BLaER1 (cell line): Measurements from ENCODE around the gene PRR30.

Experiments
- H3K27ac ChIP-seq: shearing (Covaris generic); formaldehyde crosslinking; 2 replicates; pipeline ENCODE4 v1.8.1; 2022
- H3K27me3 ChIP-seq: shearing (Covaris generic); formaldehyde crosslinking; 2 replicates; pipeline ENCODE4 v1.8.1; 2022
- H3K36me3 ChIP-seq: shearing (Covaris generic); formaldehyde crosslinking; 2 replicates; pipeline ENCODE4 v1.8.1; 2022
- H3K4me1 ChIP-seq: shearing (Covaris generic); formaldehyde crosslinking; 2 replicates; pipeline ENCODE4 v1.8.1; 2022
- H3K4me2 ChIP-seq: shearing (Covaris generic); formaldehyde crosslinking; 2 replicates; pipeline ENCODE4 v1.8.1; 2022
- H3K4me3 ChIP-seq: shearing (Covaris generic); formaldehyde crosslinking; 2 replicates; pipeline ENCODE4 v1.8.1; 2022
- H3K9ac ChIP-seq: shearing (Covaris generic); formaldehyde crosslinking; 2 replicates; pipeline ENCODE4 v1.8.1; 2022
- H3K9me3 ChIP-seq: shearing (Covaris generic); formaldehyde crosslinking; 2 replicates; pipeline ENCODE4 v1.8.1; 2022
- H4K20me1 ChIP-seq: shearing (Covaris generic); formaldehyde crosslinking; 2 replicates; pipeline ENCODE4 v1.8.1; 2022
- Cebpa-rat ChIP-seq: shearing (Covaris generic); IDR thresholded peaks from 2 replicates; pipeline ENCODE4 v1.8.1; 2022

The PRR30 gene

DNA sequence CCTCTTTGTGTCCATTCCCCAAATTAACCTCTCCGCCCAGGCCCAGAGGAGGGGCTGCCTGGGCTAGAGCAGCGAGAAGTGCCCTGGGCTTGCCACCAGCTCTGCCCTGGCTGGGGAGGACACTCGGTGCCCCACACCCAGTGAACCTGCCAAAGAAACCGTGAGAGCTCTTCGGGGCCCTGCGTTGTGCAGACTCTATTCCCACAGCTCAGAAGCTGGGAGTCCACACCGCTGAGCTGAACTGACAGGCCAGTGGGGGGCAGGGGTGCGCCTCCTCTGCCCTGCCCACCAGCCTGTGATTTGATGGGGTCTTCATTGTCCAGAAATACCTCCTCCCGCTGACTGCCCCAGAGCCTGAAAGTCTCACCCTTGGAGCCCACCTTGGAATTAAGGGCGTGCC, 39.2 kb downstream of the PRR30 start:
- H3K36me3 ChIP-seq = no peaks in the 10 kb centered on the region
- H3K27ac ChIP-seq = no peak overlapping the region
- no peaks in the 10 kb centered on the region for H4K20me1 ChIP-seq
- no peak overlapping the region for H3K4me3 ChIP-seq
- H3K4me1 ChIP-seq = peaks cover 23% of the 10 kb centered on the region
- no peak for TF ChIP-seq Cebpa-rat
- H3K9me3 ChIP-seq = no peaks in the 10 kb centered on the region
- H3K27me3 ChIP-seq = no peaks in the 10 kb centered on the region
- no peak overlapping the region for H3K4me2 ChIP-seq
- H3K9ac ChIP-seq = no peak overlapping the region

DNA sequence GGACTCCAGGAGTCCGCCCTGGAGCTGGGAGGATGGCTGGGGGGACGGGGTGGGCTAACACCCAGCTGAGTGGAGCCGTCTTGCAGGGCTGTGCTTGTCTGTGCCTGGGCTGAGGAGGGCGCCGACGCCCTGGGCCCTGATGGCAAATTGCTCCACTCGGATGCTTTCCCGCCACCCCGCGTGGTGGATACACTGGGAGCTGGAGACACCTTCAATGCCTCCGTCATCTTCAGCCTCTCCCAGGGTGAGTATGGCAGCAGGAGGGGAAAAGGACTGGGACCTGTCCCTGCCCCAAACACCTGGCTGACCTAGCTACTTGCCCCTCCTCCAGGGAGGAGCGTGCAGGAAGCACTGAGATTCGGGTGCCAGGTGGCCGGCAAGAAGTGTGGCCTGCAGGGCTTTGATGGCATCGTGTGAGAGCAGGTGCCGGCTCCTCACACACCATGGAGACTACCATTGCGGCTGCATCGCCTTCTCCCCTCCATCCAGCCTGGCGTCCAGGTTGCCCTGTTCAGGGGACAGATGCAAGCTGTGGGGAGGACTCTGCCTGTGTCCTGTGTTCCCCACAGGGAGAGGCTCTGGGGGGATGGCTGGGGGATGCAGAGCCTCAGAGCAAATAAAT, 39.8 kb downstream of the PRR30 start:
- H3K36me3 ChIP-seq = no peaks in the 10 kb centered on the region; the same call in 1 of the 2 replicates
- peak overlapping the region; percentile 10; the same call in 1 of the 2 replicates for H3K27ac ChIP-seq
- H3K4me3 ChIP-seq = no peak overlapping the region
- H3K9ac ChIP-seq = no peak overlapping the region
- H3K4me2 ChIP-seq = peak overlapping the region; percentile 61
- H4K20me1 ChIP-seq = no peaks in the 10 kb centered on the region
- no peak for TF ChIP-seq Cebpa-rat
- H3K27me3 ChIP-seq = no peaks in the 10 kb centered on the region
- H3K9me3 ChIP-seq = no peaks in the 10 kb centered on the region
- peaks cover 23% of the 10 kb centered on the region for H3K4me1 ChIP-seq

DNA sequence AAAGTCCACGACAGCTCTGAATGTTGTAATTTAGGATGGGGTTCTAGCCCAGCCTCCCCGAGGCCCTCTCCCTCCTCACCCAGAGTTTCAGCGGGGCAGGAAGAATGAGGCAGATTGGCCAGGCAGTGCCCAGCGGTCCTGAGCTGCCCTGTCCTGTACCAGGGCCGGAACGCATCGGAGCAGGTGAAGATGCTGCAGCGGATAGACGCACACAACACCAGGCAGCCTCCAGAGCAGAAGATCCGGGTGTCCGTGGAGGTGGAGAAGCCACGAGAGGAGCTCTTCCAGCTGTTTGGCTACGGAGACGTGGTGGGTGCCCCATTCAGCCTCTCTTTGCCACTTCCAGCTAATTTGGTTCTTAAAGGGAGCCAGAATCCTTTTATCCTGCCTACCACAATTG, 41.9 kb downstream of the PRR30 start:
- Histone ChIP-seq H3K4me1 (peaks cover 30% of the 10 kb centered on the region), H3K9ac (no peak overlapping the region), H3K27me3 (no peaks in the 10 kb centered on the region), H3K27ac (no peak overlapping the region), H3K36me3 (no peaks in the 10 kb centered on the region; the same call in 1 of the 2 replicates), H3K4me2 (no peak overlapping the region), H3K4me3 (no peak overlapping the region), H3K9me3 (no peaks in the 10 kb centered on the region), H4K20me1 (no peaks in the 10 kb centered on the region)
- no peak for TF ChIP-seq Cebpa-rat

DNA sequence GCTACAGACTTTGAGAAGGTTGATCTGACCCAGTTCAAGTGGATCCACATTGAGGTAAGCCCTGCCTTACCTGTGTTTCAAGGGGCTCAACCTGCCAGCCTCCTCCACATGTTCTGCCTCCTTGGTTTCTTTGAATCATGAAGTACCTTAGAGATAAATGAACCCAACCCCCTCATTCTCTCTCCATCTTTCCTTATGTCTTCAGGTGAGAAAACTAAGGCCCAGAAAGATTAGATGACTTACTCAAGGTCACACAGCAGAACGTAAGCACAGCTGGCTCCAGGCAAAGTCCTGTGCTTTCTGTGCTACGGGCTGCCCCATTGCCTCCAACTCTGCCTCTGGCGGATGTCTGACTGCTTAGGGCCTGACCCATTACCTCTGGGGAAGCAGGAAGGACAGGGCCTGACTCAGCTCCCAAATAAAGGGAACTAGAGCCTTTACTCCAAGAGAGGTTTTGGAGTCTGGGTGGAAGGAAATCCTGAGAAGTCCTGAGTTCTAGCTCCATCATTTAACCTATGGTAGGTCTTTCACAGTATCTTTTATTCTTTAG, 42.4 kb downstream of the PRR30 start:
- no peak for TF ChIP-seq Cebpa-rat

DNA sequence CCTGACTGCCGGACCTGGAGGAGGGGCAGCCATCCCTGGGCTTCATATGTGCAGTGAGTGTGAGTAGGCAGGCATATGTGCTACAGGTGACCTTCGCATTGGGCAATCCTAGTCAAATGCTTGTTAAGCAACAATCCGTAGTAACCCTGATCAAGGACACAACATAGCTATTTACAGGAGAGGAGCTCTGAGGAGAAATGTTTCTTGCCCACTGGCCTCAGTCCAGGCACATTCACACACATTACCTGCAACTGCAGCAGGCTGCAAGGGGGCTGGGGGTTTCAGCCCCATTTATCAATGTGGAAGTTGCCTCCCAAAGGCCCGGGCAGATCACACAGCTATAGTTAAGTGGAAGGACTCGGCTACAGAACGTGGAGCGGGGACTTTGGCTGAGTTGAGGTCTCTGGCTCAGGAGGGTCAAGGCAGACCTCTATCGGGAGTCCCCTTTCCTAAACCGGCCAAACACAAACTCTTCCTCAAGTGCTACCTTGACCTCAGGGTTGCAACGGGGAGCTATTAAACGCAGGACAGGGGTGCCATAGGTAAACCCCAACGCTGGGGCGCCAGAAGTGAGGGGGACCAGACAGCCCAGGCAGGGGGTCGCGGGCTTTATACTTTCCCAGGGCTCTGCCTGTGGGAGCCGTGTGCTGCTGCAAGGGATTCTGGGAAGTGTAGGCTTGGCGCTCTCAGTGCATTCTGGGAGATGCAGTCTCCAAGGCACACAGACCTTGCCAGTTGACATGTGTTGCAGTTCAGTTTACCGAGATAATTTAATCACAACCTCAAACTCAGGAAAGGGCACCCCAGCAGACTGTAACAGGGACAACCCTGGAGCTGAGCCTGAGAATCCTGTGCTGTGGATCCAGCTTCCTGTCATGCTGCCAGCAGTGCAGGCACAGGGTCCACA, 43.2 kb downstream of the PRR30 start:
- TF ChIP-seq Cebpa-rat = no peak
- H3K4me1 ChIP-seq = peaks cover 37% of the 10 kb centered on the region
- H3K4me2 ChIP-seq = peak overlapping the region; percentile 68
- no peak overlapping the region for H3K9ac ChIP-seq
- no peak overlapping the region for H3K27ac ChIP-seq
- no peak overlapping the region for H3K4me3 ChIP-seq
- H3K9me3 ChIP-seq = no peaks in the 10 kb centered on the region
- H3K36me3 ChIP-seq = no peaks in the 10 kb centered on the region; the same call in 1 of the 2 replicates
- no peaks in the 10 kb centered on the region for H3K27me3 ChIP-seq
- no peaks in the 10 kb centered on the region for H4K20me1 ChIP-seq

More for the DNA sequence above, 42.4 kb downstream of the PRR30 start:
- H3K36me3 ChIP-seq = no peaks in the 10 kb centered on the region; the same call in 1 of the 2 replicates
- H4K20me1 ChIP-seq = no peaks in the 10 kb centered on the region
- H3K4me2 ChIP-seq = peak overlapping the region; percentile 68
- H3K9me3 ChIP-seq = no peaks in the 10 kb centered on the region
- H3K4me3 ChIP-seq = no peak overlapping the region
- H3K27me3 ChIP-seq = no peaks in the 10 kb centered on the region
- H3K9ac ChIP-seq = no peak overlapping the region
- peaks cover 36% of the 10 kb centered on the region for H3K4me1 ChIP-seq
- H3K27ac ChIP-seq = no peak overlapping the region

DNA sequence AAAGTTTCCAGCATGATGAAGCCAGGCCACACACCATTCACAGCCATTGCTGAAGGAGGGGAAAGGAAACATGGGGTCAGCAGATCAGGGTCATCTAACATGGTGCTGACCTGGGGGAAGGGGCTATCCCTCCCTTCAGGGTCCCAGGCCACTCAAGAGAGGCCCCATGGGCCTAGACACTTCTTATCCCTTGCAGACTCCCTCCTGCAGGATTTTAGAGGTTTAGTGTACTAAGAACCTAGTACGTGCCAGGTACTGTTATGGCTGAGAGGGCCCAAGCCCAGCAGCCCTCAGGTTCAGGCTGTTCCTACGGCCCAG, 43.8 kb downstream of the PRR30 start:
- peaks cover 43% of the 10 kb centered on the region for H3K4me1 ChIP-seq
- H4K20me1 ChIP-seq = no peaks in the 10 kb centered on the region
- no peaks in the 10 kb centered on the region for H3K9me3 ChIP-seq
- no peaks in the 10 kb centered on the region; the same call in 1 of the 2 replicates for H3K36me3 ChIP-seq
- no peak overlapping the region for H3K27ac ChIP-seq
- no peak overlapping the region for H3K9ac ChIP-seq
- no peaks in the 10 kb centered on the region for H3K27me3 ChIP-seq
- H3K4me2 ChIP-seq = no peak overlapping the region
- TF ChIP-seq Cebpa-rat = no peak
- H3K4me3 ChIP-seq = no peak overlapping the region

DNA sequence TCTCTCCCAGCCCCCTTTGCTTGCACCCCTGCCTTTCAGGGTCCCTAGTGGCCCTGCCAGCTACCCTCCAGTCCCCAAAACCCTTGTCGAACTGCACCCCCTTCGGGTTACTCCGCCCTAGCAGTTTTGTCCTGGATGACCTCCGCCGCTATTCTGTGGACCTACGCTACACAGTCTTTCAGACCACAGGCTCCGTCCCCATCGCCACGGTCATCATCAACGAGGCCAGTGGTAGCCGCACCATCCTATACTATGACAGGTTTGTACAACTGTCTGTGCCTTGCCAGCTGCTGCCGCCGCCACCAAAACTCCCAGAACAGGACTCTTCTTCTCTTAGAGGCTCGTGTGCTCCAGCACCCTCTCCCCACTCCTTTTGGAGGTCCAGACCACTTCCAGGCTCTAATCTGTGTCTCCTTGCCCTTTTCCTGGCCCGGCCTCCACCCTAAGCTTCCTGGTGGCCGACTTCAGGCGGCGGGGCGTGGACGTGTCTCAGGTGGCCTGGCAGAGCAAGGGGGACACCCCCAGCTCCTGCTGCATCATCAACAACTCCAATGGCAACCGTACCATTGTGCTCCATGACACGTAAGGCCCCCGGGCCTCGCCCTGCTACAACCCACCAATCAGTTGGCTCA, 44.7 kb downstream of the PRR30 start:
- no peaks in the 10 kb centered on the region for H3K9me3 ChIP-seq
- H3K4me1 ChIP-seq = peaks cover 50% of the 10 kb centered on the region
- H4K20me1 ChIP-seq = no peaks in the 10 kb centered on the region
- H3K27ac ChIP-seq = no peak overlapping the region
- no peak for TF ChIP-seq Cebpa-rat
- H3K27me3 ChIP-seq = no peaks in the 10 kb centered on the region
- H3K4me3 ChIP-seq = no peak overlapping the region
- no peak overlapping the region for H3K9ac ChIP-seq
- no peaks in the 10 kb centered on the region; the same call in 1 of the 2 replicates for H3K36me3 ChIP-seq
- no peak overlapping the region for H3K4me2 ChIP-seq

DNA sequence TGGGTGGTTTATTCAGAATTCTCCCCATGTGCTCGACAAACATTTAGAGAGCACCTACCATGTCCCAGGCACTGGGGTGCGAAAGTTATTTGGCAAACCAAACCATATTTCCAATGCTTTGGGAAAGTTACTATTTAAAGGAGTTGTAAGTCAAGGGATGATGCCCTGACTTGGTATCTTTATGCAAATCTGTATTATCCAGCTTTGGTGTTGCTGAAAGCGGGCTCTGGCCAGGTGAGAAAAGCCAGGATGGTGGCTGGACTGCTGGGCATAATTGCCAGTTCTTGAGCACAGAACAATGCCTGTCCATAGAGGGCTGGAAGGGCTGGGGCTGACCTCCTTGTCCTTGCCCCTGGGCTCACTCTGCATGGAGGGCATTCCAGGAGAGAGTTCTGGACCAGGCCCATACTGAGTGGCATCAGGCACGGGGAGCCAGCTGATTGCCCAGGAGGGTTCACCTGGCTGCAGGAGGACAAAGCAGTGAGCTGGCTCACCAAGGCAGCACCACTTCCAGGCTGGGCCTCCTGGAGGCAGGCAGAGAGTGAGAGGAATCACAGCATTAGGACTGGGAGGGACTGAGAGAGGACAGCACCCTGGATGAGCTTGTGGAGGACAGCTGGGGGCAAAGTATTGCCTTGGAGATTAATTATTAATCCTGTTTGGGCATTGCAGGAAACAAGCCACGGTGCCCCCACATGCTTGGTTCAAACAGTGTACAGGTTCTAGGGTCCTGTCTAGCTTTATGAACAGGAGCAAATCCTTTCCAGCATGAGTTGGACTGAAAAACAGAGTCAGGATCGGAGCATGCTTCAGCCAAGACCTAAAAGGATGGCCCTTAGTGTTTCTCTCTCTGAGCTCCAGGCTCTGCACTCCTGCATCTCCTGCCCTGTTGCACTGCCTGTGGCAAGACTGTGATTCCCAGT, 45.5 kb downstream of the PRR30 start:
- no peaks in the 10 kb centered on the region for H4K20me1 ChIP-seq
- no peak overlapping the region for H3K27ac ChIP-seq
- H3K4me2 ChIP-seq = no peak overlapping the region
- H3K9ac ChIP-seq = no peak overlapping the region
- no peaks in the 10 kb centered on the region; the same call in 1 of the 2 replicates for H3K36me3 ChIP-seq
- H3K27me3 ChIP-seq = no peaks in the 10 kb centered on the region
- TF ChIP-seq Cebpa-rat = no peak
- H3K4me1 ChIP-seq = peaks cover 50% of the 10 kb centered on the region
- H3K9me3 ChIP-seq = no peaks in the 10 kb centered on the region
- H3K4me3 ChIP-seq = no peak overlapping the region
